Nephron progenitor cell (in vitro differentiated cells): Measurements from ENCODE around the gene ZFYVE27.

Experiments
- DNase-seq: peaks from one replicate; pipeline ENCODE4 v3.0.0; 2021
- H3K27ac Mint-ChIP-seq: 2 replicates; pipeline ENCODE4 v1.8.0; 2021; ENCODE audit warnings: mild to moderate bottlenecking, moderate library complexity, mixed read lengths
- H3K27me3 Mint-ChIP-seq: 2 replicates; pipeline ENCODE4 v1.8.0; 2021; ENCODE audit warnings: mild to moderate bottlenecking, low read depth, mixed read lengths; ENCODE audit not compliant: poor library complexity
- H3K36me3 Mint-ChIP-seq: 2 replicates; pipeline ENCODE4 v1.8.0; 2021; ENCODE audit warnings: low read depth, mixed read lengths
- H3K4me1 Mint-ChIP-seq: 2 replicates; pipeline ENCODE4 v1.8.0; 2021; ENCODE audit warnings: mixed read lengths
- H3K4me3 Mint-ChIP-seq: 2 replicates; pipeline ENCODE4 v1.8.0; 2021; ENCODE audit warnings: mild to moderate bottlenecking, moderate library complexity, mixed read lengths
- H3K9me3 Mint-ChIP-seq: 2 replicates; pipeline ENCODE4 v1.8.0; 2021; ENCODE audit warnings: mild to moderate bottlenecking, moderate library complexity, mixed read lengths
- TF ChIP-seq, protein P1 (sequence below): fragments of 200-600 bp; sonication (generic); IDR thresholded peaks from 2 replicates; pipeline ENCODE4 v1.5.0; 2021; ENCODE audit warnings: antibody characterized with exemption

ZFYVE27 gene

DNA sequence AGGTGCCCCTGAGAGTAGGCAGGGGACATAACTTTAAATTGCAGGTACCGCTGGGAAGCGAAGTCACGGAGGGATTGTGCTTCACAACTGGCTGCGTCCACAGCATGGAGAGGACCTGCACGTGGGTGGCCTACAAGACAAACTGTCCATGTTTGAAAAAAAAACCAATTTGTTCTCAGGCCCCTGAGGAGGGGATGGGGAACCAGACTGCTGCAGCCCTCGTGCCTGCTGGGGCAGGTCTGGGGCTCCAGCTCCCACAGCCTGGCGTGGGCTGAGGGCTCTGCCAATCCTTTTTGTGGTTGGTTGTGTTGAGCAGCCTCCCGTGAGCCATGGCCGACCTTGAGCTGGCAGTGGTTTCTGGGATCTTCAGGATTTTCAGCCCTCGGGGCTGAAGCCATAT is 25.1 kb downstream of the ZFYVE27 start:
- no peak for DNase-seq
- Mint-ChIP-seq H3K4me1 (peaks cover 10% of the 10 kb centered on the region), H3K27ac (no peak overlapping the region), H3K36me3 (peaks cover 5% of the 10 kb centered on the region), H3K4me3 (no peak overlapping the region), H3K9me3 (no peaks in the 10 kb centered on the region), H3K27me3 (peaks cover 6% of the 10 kb centered on the region)
- TF ChIP-seq, protein P1, sequence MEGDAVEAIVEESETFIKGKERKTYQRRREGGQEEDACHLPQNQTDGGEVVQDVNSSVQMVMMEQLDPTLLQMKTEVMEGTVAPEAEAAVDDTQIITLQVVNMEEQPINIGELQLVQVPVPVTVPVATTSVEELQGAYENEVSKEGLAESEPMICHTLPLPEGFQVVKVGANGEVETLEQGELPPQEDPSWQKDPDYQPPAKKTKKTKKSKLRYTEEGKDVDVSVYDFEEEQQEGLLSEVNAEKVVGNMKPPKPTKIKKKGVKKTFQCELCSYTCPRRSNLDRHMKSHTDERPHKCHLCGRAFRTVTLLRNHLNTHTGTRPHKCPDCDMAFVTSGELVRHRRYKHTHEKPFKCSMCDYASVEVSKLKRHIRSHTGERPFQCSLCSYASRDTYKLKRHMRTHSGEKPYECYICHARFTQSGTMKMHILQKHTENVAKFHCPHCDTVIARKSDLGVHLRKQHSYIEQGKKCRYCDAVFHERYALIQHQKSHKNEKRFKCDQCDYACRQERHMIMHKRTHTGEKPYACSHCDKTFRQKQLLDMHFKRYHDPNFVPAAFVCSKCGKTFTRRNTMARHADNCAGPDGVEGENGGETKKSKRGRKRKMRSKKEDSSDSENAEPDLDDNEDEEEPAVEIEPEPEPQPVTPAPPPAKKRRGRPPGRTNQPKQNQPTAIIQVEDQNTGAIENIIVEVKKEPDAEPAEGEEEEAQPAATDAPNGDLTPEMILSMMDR = no peak

DNA sequence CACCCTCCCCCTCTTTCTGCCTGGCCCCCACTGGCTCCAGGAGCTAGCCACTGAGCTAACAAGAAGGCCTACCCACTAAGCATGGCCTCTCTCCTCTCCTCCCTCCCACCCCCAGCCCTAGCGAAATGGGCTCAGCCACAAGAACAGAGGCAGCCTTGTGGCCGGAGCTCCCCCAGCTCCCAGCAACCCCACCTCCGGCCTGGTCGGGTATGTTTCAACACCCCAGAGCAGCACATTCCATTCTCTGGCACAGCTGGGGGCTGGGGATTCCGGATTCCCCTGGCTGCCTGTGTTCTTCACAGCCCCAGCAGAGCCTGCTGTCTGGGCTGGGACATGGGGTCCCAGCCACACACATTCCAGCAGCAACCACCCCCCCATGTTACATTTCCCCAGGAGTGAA is 25.9 kb downstream of the ZFYVE27 start:
- Mint-ChIP-seq H3K27me3 (peaks cover 9% of the 10 kb centered on the region), H3K4me1 (peaks cover 10% of the 10 kb centered on the region), H3K9me3 (no peaks in the 10 kb centered on the region), H3K27ac (no peak overlapping the region), H3K4me3 (no peak overlapping the region), H3K36me3 (peaks cover 5% of the 10 kb centered on the region)
- DNase-seq = no peak
- TF ChIP-seq, protein P1 = no peak

DNA sequence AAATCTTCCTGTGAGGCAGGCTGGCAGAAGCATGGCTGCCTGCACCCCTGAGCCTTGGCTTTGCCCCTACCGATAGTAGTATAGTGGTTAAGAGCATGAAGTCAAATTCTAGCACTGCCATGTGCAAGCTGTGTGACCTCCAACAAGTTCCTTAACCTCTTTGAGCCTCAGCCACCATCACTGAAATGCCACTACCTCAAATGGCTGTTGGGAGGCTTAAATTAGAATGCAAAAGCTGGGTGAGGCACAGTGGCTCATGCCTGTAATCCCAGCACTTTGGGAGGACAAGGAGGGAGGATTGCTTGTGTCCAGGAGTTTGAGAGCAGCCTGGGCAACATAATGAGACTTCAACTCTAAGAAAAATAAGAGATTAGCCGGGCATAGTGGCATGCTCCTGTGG is 26.5 kb downstream of the ZFYVE27 start:
- Mint-ChIP-seq H3K9me3 (no peaks in the 10 kb centered on the region), H3K4me3 (no peak overlapping the region), H3K36me3 (peaks cover 5% of the 10 kb centered on the region), H3K27ac (no peak overlapping the region), H3K4me1 (peaks cover 10% of the 10 kb centered on the region), H3K27me3 (peaks cover 15% of the 10 kb centered on the region)
- no peak for DNase-seq
- TF ChIP-seq, protein P1 = no peak

DNA sequence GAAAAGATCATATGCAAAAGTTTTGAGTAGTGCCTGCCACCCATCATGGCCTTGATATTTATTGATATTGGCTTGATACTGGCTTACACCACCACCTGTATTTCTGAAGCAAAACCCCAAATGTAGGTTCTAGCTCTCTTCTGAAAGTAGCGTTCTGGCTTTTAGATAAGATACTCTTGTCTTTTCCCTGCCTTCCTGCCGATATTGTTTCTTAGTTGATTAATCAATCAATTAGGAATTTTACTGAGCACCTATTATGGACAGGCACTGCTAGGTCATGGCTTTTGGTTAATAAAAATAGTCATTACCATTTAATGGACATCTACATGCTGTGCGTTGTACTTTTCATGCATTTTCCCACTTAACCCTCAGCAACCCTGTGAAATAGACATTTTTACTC is 27.0 kb downstream of the ZFYVE27 start:
- H3K4me3 Mint-ChIP-seq = no peak overlapping the region
- DNase-seq = no peak
- TF ChIP-seq, protein P1 = no peak
- H3K27ac Mint-ChIP-seq = no peak overlapping the region
- H3K9me3 Mint-ChIP-seq = no peaks in the 10 kb centered on the region
- peaks cover 5% of the 10 kb centered on the region for H3K36me3 Mint-ChIP-seq
- peaks cover 10% of the 10 kb centered on the region for H3K4me1 Mint-ChIP-seq
- peaks cover 21% of the 10 kb centered on the region for H3K27me3 Mint-ChIP-seq

DNA sequence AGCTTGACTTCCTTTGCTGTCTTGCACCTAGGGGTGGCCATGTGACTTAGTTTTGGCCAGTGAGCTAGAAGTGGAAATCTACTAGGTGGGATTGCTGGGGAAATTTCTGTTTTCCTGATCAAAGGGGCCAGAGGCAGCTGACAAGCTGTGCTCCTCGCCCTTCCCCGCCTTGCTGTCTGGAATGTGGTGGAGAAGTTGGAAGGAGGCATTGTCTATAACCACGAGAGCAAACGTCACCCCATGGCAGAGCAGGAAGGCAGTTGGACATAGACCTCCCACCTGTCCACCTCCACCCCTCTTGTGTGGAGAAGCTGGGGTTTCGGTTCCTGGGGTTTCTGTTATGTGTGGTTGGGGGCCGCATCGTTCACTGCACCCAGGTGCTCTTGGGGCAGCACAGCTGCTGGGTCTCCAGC is 27.6 kb downstream of the ZFYVE27 start:
- Mint-ChIP-seq H3K4me1 (peaks cover 10% of the 10 kb centered on the region), H3K27ac (no peak overlapping the region), H3K27me3 (peaks cover 26% of the 10 kb centered on the region), H3K4me3 (no peak overlapping the region), H3K9me3 (no peaks in the 10 kb centered on the region), H3K36me3 (peaks cover 5% of the 10 kb centered on the region)
- no peak for DNase-seq
- TF ChIP-seq, protein P1 = no peak

GRCh38 chr10:97765201-97765600 is 28.3 kb downstream of the ZFYVE27 start:
- Mint-ChIP-seq H3K36me3 (peaks cover 5% of the 10 kb centered on the region), H3K4me1 (peaks cover 10% of the 10 kb centered on the region), H3K9me3 (no peaks in the 10 kb centered on the region), H3K27me3 (peaks cover 33% of the 10 kb centered on the region), H3K4me3 (no peak overlapping the region), H3K27ac (no peak overlapping the region)
- TF ChIP-seq, protein P1 = no peak
- no peak for DNase-seq
